Thoracic aorta (tissue), 2 donors: ENCODE data around the gene RUNDC1. TPM values are rescaled to one million over a fixed set of nuclear protein-coding genes. Genes with fewer than 3 reads are reported as not detected.

Experiments used
- ATAC-seq: fragments of 150-250 bp; one replicate; pipeline ENCODE4 v1.8.0; 2017; ENCODE audit warnings: low read depth; ENCODE audit not compliant: insufficient number of reproducible peaks, low FRiP score
- DNase-seq: peaks from one replicate; pipeline ENCODE4 v3.0.0-alpha.2; 2020; ENCODE audit warnings: low spot score
- H3K27ac ChIP-seq, 2 donors: fragments of 200-600 bp; sonication (generic); 1 replicate in 1 of 2; 2 replicates in 1 of 2; pipeline ENCODE4 v1.5.1; 2016; ENCODE audit warnings: mild to moderate bottlenecking in 2 of 2, moderate library complexity in 2 of 2
- H3K27me3 ChIP-seq: fragments of 200-600 bp; sonication (generic); replicated peaks from 2 replicates; pipeline ENCODE4 v1.6.0; 2016; ENCODE audit warnings: mild to moderate bottlenecking; ENCODE audit not compliant: insufficient read depth
- H3K36me3 ChIP-seq: fragments of 200-600 bp; sonication (generic); one replicate; pipeline ENCODE4 v1.5.1; 2016
- H3K4me1 ChIP-seq, 2 donors: fragments of 200-600 bp; sonication (generic); 1 replicate in 1 of 2; 2 replicates in 1 of 2; pipeline versions ENCODE4 v1.5.1 to v1.6.0; 2016; ENCODE audit warnings: low read depth in 2 of 2, mild to moderate bottlenecking in 1 of 2; ENCODE audit not compliant: control insufficient read depth in 1 of 2
- H3K4me3 ChIP-seq: fragments of 200-600 bp; sonication (generic); 2 replicates; pipeline ENCODE4 v1.5.1; 2016; ENCODE audit warnings: mild to moderate bottlenecking
- H3K9me3 ChIP-seq: fragments of 200-600 bp; sonication (generic); 2 replicates; pipeline ENCODE4 v1.5.1; 2016
- CTCF ChIP-seq: fragments of 200-600 bp; sonication (generic); IDR thresholded peaks from one replicate; pipeline ENCODE4 v1.5.1; 2019; ENCODE audit warnings: antibody characterized with exemption
- total RNA-seq, 2 donors: library from RNA; depleted of rRNA; stranded (reverse); fragments of >200 nt; gene quantifications; one replicate each; pipeline versions ENCODE4 v1.1.0 to v1.2.3, GENCODE V29; 2016

RUNDC1 gene
- total RNA-seq, 2 donors from 2014 or later: 16.6 to 17.9 TPM

DNA sequence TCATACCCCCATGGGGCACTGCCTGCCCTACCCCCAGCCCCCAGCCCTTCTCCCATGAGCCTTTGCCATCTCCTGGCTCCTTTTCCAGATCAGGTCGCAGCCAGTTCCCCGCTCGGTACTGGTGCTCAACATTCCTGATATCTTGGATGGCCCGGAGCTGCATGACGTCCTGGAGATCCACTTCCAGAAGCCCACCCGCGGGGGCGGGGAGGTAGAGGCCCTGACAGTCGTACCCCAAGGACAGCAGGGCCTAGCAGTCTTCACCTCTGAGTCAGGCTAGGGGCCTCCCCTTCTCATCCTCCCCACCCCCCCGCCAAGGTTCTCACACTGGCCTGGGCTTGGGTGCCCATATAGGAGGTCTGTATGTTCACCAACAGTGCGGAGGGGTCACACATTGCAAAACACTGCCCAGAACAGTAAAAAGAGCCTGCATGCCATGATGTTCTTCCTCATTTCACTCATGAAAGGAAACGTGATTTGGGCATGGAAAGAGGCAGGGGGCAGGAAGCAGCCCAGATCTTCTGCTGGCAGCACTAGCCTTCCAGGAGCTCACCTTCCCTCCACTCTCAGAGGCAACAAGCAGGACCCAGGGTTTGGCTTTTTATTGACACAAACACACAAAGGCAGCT is 33.8 kb downstream of the RUNDC1 start:
- no peaks in the 10 kb centered on the region for H3K27me3 ChIP-seq
- H3K4me3 ChIP-seq: no peak overlapping the region
- DNase-seq (no peak), ATAC-seq (no peak)
- peaks cover 12% of the 10 kb centered on the region for H3K36me3 ChIP-seq
- H3K9me3 ChIP-seq: no peaks in the 10 kb centered on the region
- H3K27ac ChIP-seq: peak overlapping the region in 1 of 2 donors; percentile 13
- no peak for TF ChIP-seq CTCF
- no peaks in the 10 kb centered on the region for H3K4me1 ChIP-seq

GRCh38 chr17:43014649-43015542 is 34.5 kb downstream of the RUNDC1 start:
- Histone ChIP-seq H3K4me1 (peaks cover 6% of the 10 kb centered on the region in 2 donors), H3K36me3 (peaks cover 12% of the 10 kb centered on the region), H3K4me3 (no peak overlapping the region), H3K27me3 (no peaks in the 10 kb centered on the region), H3K9me3 (no peaks in the 10 kb centered on the region), H3K27ac (peak overlapping the region in 1 of 2 donors; percentile 13)
- no peak for TF ChIP-seq CTCF
- ATAC-seq: no peak
- DNase-seq: no peak

GRCh38 chr17:43015579-43015978 is 35.2 kb downstream of the RUNDC1 start:
- no peak overlapping the region for H3K27ac ChIP-seq
- DNase-seq: no peak

DNA sequence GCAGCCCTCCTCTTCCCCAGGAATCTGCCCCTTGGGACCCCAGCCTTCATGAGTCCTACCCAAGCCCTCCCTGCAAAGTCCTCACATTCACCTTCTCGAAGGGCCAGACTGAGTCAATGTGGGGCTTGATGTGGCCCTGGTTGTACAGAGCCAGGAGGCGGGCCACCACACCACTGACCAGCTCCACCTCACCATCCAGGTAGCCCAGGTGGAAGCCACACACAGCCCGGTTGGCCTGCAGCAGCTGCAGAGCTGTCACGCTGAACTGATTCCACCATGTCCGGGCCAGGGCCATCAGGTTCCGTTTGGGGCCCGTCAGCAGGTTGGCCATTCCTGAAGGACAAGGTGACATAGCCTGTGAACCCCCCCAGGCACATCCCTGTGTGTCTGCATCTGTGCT is 35.9 kb downstream of the RUNDC1 start:
- Histone ChIP-seq H3K9me3 (no peaks in the 10 kb centered on the region), H3K4me3 (no peak overlapping the region), H3K4me1 (peaks cover 15 to 18% of the 10 kb centered on the region in 2 donors), H3K27me3 (no peaks in the 10 kb centered on the region), H3K27ac (no peak overlapping the region), H3K36me3 (peaks cover 12% of the 10 kb centered on the region)
- TF ChIP-seq CTCF: no peak
- DNase-seq (no peak), ATAC-seq (no peak)

More at GRCh38 chr17:43015579-43015978, 35.2 kb downstream of the RUNDC1 start:
- peaks cover 12 to 13% of the 10 kb centered on the region in 2 donors for H3K4me1 ChIP-seq
- H3K36me3 ChIP-seq: peaks cover 12% of the 10 kb centered on the region
- no peaks in the 10 kb centered on the region for H3K27me3 ChIP-seq
- no peaks in the 10 kb centered on the region for H3K9me3 ChIP-seq
- no peak for TF ChIP-seq CTCF
- ATAC-seq: no peak
- H3K4me3 ChIP-seq: no peak overlapping the region

DNA sequence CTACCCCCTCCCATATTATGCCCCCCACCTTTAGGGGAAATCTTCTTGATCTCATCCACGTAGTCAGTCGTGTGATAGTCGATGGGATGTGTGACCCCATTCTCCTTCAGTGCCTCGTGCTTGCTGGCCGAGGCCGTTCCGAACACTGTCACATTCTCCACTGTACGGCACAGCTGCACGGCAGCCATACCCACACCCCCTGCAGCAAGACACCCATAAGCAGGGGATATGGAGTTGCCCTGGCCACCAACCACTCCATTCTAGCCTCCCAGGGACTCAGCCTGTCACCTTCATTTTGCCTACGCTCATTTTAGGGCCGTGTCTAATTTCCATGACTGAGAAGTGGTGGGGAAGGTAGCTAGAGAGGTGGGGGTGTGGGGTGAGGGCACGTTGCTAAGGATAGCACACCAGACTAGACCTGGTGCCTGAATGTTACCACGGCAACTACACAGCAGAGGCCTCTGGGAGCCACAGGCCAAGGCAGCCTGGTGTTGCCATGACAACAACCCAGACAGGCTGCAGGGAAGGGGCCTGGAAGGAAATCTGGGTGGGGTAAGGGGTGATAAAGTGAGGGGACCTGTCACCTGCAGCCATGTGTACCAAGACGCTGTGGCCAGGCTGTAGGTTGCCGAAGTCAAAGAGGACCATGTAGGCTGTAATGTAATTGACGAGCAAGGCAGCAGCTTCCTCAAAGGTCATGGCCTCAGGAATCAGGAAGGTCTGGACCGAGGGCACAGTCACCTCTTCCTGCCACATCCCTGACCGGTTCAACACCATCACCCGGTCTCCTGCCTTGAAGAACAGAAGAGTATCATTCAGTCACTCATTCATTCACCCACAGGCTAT is 37.9 kb downstream of the RUNDC1 start:
- no peak for TF ChIP-seq CTCF
- H3K4me1 ChIP-seq: peaks cover 15 to 23% of the 10 kb centered on the region in 2 donors

More for the DNA sequence above, 37.9 kb downstream of the RUNDC1 start:
- DNase-seq (no peak), ATAC-seq (no peak)
- H3K4me3 ChIP-seq: no peak overlapping the region
- no peak overlapping the region for H3K27ac ChIP-seq
- H3K9me3 ChIP-seq: no peaks in the 10 kb centered on the region
- no peaks in the 10 kb centered on the region for H3K27me3 ChIP-seq
- H3K36me3 ChIP-seq: peaks cover 12% of the 10 kb centered on the region
